ENCODE data around the gene KRT80. TPM values are rescaled to one million over a fixed set of nuclear protein-coding genes. Genes with fewer than 3 reads are reported as not detected.
A peak's percentile ranks its signal among the peaks of the same experiment; 100 is the strongest.

KRT80 gene
- total RNA-seq, 1 experiment from 2014 or later: 0.11 TPM

GRCh38 chr12:52155048-52155868, 36.6 kb downstream of the KRT80 start:
- in situ Hi-C loops (cut with HindIII; ENCODE audit: low pct_unique_long_range_greater_than_20kb, low sequenced_read_pairs): no loop called here
- no peak for DNase-seq (ENCODE audit: low read depth, low spot score)

DNA sequence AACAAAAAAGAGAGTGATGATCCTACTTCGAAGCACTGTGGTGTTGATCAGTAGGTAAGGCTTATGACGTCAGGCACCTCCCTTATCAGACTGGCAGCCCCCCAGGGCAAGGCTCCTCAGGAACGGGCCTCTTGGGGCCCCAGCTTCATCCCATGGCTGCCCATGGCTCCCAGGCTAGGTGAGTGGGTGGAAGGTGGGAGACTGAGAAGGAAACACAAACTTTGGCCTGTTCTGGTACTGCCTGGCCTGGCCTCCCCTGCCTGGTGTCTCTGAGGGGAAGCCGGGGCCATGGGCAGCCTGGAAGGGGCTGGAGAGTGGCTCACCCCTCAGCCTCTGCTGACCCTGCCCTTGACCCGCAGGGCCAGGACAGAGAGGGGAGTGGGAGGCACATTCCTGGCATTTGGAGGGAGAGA, 38.9 kb downstream of the KRT80 start:
- in situ Hi-C loops (cut with HindIII; ENCODE audit: low pct_unique_long_range_greater_than_20kb, low sequenced_read_pairs): no loop called here
- no peak for DNase-seq (ENCODE audit: low read depth, low spot score)

DNA sequence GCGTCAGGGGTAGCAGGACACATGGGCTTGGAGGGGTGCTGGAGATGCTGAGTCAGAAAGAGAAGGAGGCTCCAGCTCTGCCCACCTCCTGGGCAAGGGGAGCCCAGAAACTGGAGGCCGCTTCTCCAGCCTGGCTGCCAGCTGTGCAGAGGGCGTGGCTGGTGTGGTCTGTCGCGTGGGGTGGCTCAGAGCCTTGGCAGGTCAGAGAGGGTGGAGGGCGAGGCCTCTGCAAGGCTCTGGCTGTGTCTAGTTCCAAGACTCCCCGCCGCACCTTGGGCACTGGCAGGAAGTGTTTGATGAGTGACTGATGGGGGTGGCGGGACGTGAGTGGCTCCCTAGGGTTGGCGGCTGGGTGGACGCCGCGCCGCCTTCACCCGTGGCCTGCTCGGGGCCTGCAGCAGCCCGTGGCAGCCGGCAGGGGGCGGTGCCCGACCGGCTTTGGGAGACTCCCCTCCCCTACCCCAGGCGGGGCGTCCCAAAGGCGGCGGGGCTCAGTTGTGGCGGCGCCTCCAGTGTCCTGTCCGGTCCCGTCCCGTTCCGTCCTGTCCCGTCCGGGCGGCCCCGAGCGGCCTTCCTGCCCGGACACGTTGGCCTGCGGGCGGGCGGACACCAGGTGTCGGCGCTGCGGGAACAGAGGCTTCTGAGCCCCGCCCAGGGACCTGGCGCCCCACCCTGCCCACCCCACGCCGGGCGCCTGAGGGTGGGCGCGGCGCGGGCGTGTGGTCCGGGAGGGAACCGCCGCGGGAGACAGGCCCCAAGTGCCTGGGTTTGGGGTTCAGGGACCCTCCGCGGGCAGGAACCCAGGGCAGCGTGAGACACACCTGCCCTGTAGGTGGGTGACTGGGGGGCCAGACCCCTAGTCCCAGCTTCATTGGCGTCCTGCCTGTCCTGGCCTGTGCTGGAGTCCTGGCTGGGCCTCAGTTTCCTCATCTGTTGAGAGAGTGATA, 39.7 kb downstream of the KRT80 start:
- in situ Hi-C loops (cut with HindIII; ENCODE audit: low pct_unique_long_range_greater_than_20kb, low sequenced_read_pairs): no loop called here

DNA sequence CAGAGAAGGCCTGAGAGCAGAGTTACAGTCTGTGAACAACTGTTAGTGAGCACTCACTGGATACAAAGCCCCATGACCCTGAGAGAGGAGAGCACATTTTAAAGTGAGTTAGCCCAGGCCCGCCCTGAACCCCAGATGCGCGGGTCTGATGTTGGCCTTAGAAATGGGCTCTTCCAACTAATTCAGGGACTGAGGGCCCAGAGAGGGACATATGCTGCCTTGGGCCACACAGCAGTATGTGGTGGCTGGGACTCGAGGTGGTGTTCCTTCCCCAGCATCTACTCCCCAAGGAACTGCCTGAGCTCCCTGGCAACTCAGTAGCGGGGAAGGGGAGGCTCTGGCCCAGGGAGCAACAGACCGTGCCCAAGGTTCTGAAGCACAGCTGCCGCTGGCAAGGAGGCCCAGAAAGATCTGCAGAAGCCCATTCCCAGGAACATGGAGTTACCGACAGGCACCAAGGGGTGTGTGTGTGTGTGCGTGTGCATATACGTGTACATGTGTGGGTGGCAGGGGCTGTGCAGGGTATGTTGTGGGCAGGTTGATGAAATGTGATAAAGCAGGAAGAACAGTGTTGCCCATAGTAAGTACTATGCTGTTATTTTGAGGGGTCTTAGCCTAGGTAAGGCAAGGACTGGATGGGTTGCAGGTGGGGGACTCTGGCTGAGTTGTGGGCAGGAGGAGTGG, 40.5 kb downstream of the KRT80 start:
- no peak for DNase-seq (ENCODE audit: low read depth, low spot score)
- in situ Hi-C loops (cut with HindIII; ENCODE audit: low pct_unique_long_range_greater_than_20kb, low sequenced_read_pairs): no loop called here

More for the DNA sequence above, 39.7 kb downstream of the KRT80 start:
- DNase-seq (ENCODE audit: low read depth, low spot score): peak; percentile 61

- DNase-seq (ENCODE audit: low read depth, low spot score): no peak
- in situ Hi-C loops (cut with HindIII; ENCODE audit: low pct_unique_long_range_greater_than_20kb, low sequenced_read_pairs): no loop called here
Measured at GRCh38 chr12:52149651-52150241, 42.1 kb downstream of the KRT80 start.

GRCh38 chr12:52149182-52149641, 42.6 kb downstream of the KRT80 start:
- in situ Hi-C loops (cut with HindIII; ENCODE audit: low pct_unique_long_range_greater_than_20kb, low sequenced_read_pairs): no loop called here

GRCh38 chr12:52148464-52149181, 43.2 kb downstream of the KRT80 start:
- in situ Hi-C loops (cut with HindIII; ENCODE audit: low pct_unique_long_range_greater_than_20kb, low sequenced_read_pairs): no loop called here
- no peak for DNase-seq (ENCODE audit: low read depth, low spot score)

More at GRCh38 chr12:52149182-52149641, 42.6 kb downstream of the KRT80 start:
- DNase-seq (ENCODE audit: low read depth, low spot score): no peak

DNA sequence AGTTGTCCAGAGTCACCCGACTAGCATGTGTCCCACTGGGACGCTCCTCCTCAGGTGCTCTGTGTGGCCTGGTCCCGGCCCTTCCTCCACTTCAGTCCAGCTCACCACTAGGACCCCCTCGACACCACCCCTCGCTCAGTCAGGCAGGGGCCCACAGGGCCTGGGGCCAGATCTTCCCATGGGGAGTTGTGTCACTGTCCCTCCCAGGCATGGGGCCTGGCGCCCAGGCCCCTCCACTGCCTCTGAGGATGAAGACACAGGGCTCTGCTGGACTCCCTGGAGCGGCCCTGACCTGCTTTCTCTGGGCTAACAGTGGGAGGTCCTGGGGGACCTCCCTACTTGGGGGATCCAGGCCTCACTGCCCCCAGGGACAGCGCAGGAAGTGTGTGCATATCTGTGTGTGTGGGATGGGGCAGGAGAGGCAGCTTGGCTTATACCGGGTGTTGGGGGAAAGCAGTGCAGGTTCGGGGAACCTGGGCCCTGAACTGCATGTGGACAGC, 43.8 kb downstream of the KRT80 start:
- in situ Hi-C loops (cut with HindIII; ENCODE audit: low pct_unique_long_range_greater_than_20kb, low sequenced_read_pairs): no loop called here
- DNase-seq (ENCODE audit: low read depth, low spot score): no peak

GRCh38 chr12:52147367-52147963, 44.3 kb downstream of the KRT80 start:
- peak; percentile 50 for DNase-seq (ENCODE audit: low read depth, low spot score)
- in situ Hi-C loops (cut with HindIII; ENCODE audit: low pct_unique_long_range_greater_than_20kb, low sequenced_read_pairs): no loop called here

DNA sequence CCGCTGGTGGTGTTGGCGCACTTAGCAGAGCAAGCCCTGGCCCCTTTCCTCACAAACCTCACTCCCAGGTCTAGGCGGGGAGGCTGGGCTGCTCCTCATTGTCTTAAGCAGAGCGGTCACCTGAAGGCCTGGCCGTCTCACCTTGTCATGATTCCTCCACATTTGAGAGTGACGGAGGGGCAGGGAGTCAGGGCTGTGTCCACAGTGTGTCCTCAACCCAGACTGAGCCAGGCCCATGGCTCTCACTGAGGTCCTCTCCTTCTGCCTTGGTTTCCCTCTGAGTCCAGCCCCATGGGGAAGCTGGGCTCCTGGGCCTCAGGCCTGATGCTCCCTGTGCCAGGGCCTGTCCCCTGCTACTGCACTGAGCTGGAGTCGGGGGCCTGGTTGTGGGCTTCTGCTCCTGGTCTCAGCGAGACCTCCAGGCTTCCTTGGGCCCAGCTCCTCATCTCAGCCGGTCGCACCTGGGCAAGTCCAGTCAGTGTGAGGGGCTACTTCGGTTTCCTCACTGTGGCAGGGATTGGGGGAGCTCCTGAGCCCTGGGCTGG, 44.9 kb downstream of the KRT80 start:
- DNase-seq (ENCODE audit: low read depth, low spot score): no peak

GRCh38 chr12:52146089-52146821, 45.6 kb downstream of the KRT80 start:
- no peak for DNase-seq (ENCODE audit: low read depth, low spot score)
- in situ Hi-C loops (cut with HindIII; ENCODE audit: low pct_unique_long_range_greater_than_20kb, low sequenced_read_pairs): no loop called here

More for the DNA sequence above, 44.9 kb downstream of the KRT80 start:
- in situ Hi-C loops (cut with HindIII; ENCODE audit: low pct_unique_long_range_greater_than_20kb, low sequenced_read_pairs): no loop called here

DNA sequence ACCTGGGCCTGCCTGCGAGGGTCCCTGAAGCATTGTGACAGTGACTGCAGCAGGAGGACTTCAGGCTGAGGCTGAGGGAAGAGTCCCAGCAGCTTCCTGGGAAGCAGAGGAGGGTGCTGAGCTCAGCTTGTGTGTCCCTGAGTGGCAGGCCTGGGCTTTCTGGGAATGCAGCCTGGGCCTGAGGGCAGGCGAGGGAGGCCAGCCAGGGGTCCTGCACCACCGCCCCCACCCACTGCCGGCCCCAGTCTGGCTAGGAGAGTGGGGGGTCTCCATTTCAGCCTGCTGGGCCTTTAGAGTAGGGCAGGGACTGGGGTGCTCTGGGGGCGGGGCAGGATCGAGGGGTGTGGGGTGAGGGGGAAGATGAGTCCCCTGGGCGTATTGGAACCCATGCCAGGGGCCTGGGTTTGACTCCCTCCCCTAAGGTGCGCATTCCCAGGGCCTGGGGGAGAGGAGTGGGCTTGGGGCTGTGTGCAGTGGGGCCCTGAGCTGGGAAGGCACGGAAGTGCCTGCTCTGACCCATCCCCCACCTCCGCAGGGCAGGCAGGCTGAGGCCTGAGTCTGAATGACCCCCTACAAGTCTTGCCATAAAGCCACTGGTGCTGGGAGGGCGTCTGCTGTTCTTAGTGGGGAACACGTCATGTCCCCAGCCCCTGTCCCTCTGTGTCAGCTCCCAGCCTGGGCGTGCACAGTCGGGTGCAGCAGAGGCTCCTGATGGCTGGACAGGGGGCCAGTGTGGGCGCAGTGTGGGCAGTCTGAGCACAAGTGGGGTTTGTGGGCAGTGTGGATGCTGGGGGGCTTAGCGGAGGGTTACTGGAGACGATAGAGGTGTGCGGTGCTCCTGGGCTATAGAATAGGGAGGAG, 46.4 kb downstream of the KRT80 start:
- DNase-seq (ENCODE audit: low read depth, low spot score): no peak
- in situ Hi-C loops (cut with HindIII; ENCODE audit: low pct_unique_long_range_greater_than_20kb, low sequenced_read_pairs): no loop called here

GRCh38 chr12:52144512-52145227, 47.1 kb downstream of the KRT80 start:
- in situ Hi-C loops (cut with HindIII; ENCODE audit: low pct_unique_long_range_greater_than_20kb, low sequenced_read_pairs): no loop called here
- no peak for DNase-seq (ENCODE audit: low read depth, low spot score)

DNA sequence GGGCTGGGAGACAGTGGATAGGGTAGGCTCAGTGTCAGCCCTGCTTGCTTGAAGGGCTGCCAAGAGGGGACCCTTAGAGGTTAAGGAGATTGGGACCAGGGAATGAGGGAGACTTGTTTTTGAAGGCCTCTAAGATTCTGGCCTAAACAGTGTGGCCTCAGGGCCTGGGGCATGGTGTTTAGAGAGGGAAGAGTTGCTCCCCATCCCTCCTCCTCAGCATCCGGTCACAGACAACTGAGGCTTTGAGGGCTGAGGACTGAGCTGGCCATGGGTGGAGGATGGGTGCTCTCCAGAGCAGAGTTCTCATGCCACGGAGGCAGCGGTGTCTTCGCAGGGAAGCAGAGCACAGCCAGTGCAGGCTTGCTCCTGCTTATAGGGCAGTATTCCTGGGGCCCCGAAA, 49.4 kb downstream of the KRT80 start:
- no peak for DNase-seq (ENCODE audit: low read depth, low spot score)
- in situ Hi-C loops (cut with HindIII; ENCODE audit: low pct_unique_long_range_greater_than_20kb, low sequenced_read_pairs): no loop called here
